Retinal pigment epithelial cell (primary cell): ENCODE measurements around the gene DUOX2.
"Not testable (repeated sequence)": the region's sequence is repeated elsewhere in the genome, so short reads cannot be mapped to it uniquely, and the experiment has no call there.

Experiments
- DNase-seq: peaks from one replicate; pipeline ENCODE4 v3.0.0-alpha.2; 2010; ENCODE audit warnings: low read depth
- H3K4me3 ChIP-seq: 2 replicates; pipeline ENCODE4 v1.5.1; 2011; ENCODE audit warnings: mild to moderate bottlenecking, low read length, control low read depth, moderate library complexity
- CTCF ChIP-seq: conservative IDR thresholded peaks from 2 replicates; pipeline ENCODE4 v1.5.1; 2011; ENCODE audit warnings: low read depth, low read length, control low read depth, inconsistent platforms

The DUOX2 gene

GRCh38 chr15:45075440-45076320 is 38.3 kb downstream of the DUOX2 start:
- DNase-seq, H3K4me3 ChIP-seq: not testable (repeated sequence)

GRCh38 chr15:45073602-45074001 is 40.4 kb downstream of the DUOX2 start:
- DNase-seq, H3K4me3 ChIP-seq: not testable (repeated sequence)

- not testable (repeated sequence) for DNase-seq
Observed at GRCh38 chr15:45069942-45070360, 44.0 kb downstream of the DUOX2 start.

GRCh38 chr15:45064386-45064785 is 49.6 kb downstream of the DUOX2 start:
- TF ChIP-seq CTCF, result no peak
- no peak for DNase-seq
- no peak overlapping the region for H3K4me3 ChIP-seq

More at GRCh38 chr15:45069942-45070360, 44.0 kb downstream of the DUOX2 start:
- not testable (repeated sequence) for H3K4me3 ChIP-seq

GRCh38 chr15:45062301-45062700 is 51.7 kb downstream of the DUOX2 start:
- H3K4me3 ChIP-seq, DNase-seq: not testable (repeated sequence)

- H3K4me3 ChIP-seq, DNase-seq: not testable (repeated sequence)
Observed at GRCh38 chr15:45058690-45059675, 55.0 kb downstream of the DUOX2 start.

GRCh38 chr15:45052676-45053075 is 61.3 kb downstream of the DUOX2 start:
- DNase-seq, H3K4me3 ChIP-seq: not testable (repeated sequence)

- no peak for TF ChIP-seq CTCF
- no peak overlapping the region for H3K4me3 ChIP-seq
- no peak for DNase-seq
Observed at GRCh38 chr15:45050587-45050986, 63.4 kb downstream of the DUOX2 start.

- no peak for DNase-seq
- no peak overlapping the region for H3K4me3 ChIP-seq
- TF ChIP-seq CTCF, result no peak
Observed at GRCh38 chr15:45048794-45049631, 65.0 kb downstream of the DUOX2 start.

GRCh38 chr15:45048449-45048793 is 65.6 kb downstream of the DUOX2 start:
- H3K4me3 ChIP-seq, DNase-seq: not testable (repeated sequence)

GRCh38 chr15:45044270-45044669 is 69.7 kb downstream of the DUOX2 start:
- DNase-seq, H3K4me3 ChIP-seq: not testable (repeated sequence)

GRCh38 chr15:45042859-45043258 is 71.1 kb downstream of the DUOX2 start:
- DNase-seq, H3K4me3 ChIP-seq: not testable (repeated sequence)
